Activated T-cell treated with anti-CD3 and anti-CD28 coated beads for 1 hour (primary cell): Measurements from ENCODE around the gene SCYL2.
"Not testable (repeated sequence)": the region's sequence is repeated elsewhere in the genome, so short reads cannot be mapped to it uniquely, and the experiment has no call there.

Source experiments
- DNase-seq: peaks from one replicate; pipeline ENCODE4 v3.0.0-alpha.2; 2020; ENCODE audit warnings: low read depth

Gene SCYL2

DNA sequence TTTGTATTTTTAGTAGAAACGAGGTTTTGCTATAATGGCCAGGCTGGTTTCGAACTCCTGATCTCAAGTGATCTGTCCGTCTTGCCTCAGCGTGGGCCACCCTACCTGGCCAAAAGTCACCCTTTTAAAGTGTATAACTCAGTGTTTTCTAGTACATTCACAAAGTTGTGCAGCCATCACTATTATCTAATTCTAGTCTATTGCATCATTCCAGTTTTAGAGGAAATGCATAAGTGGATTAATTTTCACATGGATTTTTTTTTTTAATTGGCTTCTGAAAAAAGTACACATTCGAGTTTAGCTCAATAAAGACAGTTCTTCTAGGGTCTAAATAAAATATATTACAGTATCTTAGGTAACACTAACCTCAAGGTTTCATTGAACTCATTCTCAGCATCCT is 3.8 kb upstream of the SCYL2 start:
- no peak for DNase-seq

DNA sequence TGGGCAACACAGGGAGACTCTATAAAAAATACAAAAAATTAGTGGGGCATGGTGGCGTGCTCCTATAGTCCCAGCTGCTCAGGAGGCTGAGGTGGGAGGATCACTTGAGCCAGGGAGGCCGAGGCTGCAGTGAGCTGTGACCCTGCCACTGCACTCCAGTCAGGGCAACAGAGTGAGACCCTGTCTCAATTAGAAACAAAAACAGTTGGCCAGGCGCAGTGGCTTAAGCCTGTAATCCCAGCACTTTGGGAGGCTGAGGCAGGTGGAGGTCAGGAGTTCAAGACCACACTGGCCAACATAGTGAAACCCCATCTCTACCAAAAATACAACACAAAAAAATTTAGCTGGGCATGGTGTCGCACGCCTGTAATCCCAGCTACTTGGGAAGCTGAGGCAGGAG is 1.9 kb upstream of the SCYL2 start:
- not testable (repeated sequence) for DNase-seq

DNA sequence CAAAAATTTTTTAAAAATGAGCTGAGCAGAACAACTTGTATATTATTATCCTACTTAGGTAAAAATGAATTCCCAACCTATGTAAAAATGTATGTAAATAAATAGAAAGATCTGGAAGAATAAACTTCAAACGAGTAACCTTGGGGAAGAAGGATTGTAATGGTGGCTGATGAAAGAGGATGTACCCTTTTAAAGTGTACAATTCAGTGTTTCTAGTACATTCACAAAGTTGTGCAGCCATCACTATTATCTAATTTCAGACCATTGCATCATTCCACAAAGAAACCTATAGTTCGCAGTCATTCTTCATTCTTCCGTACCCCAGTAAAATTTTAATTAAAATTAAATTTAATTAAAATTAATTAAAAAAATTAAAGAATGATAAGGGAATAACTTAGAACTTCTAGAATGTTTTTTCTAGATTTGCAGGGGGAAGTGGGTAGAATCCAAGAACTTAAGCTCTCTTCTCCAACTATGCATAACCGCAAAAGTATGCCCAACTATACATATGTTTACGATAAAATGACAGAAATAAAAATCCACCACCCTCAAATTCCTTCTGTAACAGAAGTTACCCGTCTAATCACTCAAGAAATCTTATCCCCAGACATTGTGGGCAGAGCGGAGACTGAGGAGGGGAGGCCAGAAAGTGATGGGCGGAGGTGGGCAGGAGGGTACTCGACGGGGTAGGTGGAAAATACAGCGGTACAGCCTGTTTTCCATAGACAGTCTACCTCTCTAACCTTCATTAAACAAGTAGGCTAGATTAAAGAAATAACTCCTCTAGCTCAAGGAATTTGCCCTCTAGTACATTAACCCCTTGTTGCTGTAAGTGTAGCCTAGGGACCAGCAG is 1.0 kb upstream of the SCYL2 start:
- DNase-seq: no peak

DNA sequence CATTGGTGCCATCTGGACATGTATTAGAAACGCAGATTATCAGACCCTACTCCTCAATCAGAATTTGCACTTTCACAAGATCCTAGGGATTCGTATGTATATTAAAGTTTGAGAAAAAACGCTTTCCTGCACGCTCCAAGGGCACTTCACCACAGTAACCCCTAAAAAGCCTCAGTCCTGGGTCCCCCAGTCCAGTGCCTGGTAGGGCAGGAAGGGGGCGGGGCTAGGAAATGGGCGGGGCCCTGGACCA is 467 bp upstream of the SCYL2 start:
- peak; percentile 94 for DNase-seq

DNA sequence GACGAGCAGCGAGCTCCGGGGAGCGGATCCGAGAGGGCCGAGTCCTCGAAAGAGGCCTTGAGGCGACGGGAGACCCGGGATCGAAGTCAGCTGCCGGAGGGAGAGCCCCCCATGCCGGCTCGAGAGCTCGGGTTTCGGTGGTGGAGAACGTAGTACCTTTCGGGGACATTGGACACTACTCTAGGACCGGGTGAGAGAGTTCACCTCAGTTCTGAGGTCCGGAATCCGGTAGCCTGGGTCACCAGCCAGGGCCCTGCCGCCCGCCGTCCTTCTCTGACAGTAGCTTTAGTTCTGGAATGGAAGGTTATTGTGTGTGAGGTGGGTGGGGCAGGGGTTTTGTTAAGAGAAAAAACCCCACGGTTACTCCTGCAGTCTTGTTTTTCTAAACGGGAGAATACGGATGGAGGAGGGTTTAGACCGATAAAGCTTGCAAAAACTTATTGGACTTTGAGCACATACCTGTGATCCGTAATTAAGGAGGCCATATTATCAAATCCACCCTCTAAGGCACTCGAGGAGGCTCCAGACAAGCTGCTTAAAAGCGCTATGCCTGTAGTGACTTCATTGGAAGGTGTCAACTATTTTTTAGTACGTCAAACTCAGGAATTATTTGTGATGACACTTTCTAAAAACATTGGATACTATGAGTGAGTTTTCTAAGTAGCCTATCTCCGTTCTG is 765 bp downstream of the SCYL2 start:
- no peak for DNase-seq

DNA sequence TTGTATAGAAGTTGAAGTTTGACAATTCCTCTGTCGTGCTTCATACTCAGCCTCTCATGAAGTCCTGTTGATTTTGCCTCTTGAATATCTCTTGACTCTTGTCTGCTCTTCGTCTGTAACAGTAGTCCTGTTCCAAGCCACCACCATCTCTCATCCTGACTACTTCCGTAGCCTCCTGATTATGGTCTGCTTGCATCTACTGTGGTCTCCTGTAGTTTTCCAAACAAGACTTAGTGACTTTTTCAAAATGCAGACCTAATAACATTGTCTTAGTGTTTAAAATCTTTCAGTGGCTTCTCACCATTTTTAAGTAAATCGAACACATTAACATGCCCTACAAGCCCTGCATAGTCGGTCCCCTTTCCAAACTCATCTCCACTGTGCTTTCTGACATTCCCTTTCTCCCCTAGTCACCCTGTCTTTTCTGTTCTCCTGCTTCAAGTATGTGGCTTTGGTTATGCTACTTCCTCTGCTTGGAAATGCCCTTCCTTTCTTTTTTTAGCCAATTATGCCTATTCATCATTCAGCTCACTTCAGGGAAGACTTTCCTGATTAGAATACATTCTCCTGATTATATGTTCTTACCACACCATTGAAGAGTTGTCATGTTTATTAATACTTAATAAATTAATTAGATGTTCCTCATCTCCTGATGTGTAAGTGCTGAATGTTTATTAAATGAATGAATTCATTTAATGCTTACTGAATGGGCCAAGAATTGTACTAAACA is 2.0 kb downstream of the SCYL2 start:
- no peak for DNase-seq

DNA sequence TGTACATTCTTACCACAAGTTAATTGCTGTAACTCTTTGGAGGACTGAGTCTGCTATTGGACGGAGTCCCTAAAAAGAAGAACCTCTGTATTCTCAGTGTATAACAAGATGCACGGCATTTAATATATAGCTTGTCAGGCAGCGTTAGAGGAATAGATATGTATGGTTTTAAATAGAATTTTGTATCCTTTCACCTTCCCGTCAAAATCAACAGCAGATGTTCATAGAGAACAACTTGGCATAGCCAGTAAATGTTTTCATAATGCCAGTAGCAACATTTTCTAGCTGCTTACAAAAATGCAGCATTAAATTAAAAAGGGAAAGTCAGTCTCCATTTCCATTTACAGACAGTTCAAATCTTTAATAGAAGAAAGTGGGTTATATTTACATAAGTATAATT is 6.8 kb downstream of the SCYL2 start:
- DNase-seq: no peak

DNA sequence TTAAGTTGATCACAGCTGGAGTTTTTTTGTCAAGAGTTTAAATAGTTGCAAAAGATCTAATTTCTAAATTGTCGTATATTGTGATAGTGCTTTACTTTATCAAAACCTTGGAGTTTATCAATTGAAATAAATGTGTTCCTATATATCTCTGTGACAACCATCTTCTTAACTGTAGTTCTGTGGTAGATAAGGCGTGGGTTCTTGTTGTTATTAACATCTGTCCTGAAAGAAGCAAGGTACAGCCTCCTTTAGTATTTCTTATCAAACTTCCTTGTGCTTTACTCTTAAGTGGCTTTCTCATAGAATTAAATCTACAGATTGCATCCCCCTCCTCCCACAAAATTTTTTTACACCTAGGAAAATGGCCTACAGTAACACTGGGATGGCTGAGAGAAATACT is 7.3 kb downstream of the SCYL2 start:
- no peak for DNase-seq

DNA sequence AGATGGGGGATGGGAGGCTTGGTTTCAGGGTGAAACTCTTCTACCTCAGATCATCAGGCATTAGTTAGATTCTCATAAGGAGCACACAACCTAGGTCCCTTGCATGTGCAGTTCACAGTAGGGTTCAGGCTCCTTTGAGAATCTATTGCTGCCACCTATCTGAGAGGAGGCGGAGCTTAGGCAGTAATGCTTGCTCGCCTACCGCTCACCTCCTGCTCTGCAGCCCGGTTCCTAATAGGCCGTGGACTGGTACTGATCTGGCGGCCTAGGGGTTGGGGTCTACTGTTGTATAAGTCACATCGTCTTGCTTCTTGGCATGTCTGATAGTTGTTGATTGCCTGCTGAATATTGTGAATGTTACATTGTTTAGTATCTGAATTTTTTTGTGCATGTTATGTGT is 12.2 kb downstream of the SCYL2 start:
- DNase-seq: no peak

DNA sequence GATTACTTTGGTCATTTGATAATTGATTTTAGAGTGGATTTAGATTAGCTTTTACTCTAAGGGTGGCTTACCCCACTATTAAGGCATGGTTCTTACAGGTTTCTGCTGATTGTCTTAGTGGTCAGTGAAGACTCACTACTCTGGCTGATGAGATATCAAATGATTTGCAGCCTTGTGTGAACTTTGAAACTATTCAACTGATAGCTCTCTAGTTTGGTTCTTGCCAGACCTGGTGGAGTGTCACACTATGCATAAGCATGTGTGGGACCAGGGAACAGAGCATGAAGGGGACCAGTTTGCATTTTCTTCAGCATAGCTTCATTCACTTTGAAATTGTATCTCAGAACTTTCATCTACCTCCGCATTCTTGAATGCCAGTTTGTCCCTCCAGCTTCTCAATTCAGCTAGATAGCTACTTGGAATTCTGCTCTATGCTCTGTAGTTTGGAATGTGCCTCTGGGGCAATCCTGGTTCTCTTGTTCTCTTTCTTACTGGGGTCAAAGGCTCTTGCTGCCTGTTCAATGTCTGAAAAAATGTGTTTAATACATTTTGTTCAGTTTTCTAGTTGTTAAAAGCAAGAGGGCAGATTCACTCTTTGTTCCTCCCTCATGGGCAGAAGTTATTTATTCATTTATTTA is 12.7 kb downstream of the SCYL2 start:
- no peak for DNase-seq

DNA sequence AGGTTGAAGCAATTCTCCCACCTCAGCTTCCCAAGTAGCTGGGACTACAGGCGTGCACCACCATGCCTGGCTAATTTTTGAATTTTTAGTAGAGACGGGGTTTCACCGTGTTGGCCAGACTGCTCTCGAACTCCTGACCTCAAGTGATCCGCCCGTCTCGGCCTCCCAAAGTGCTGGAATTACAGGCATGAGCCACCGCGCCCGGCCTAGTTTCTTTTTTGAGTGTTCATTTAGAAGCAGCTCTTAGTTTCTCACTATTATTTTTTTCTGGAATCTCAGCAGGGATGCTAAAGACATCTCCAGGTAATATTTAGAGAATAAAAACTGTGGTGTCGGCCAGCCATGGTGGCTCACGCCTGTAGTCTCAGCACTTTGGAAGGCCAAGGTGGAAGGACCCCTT is 17.6 kb downstream of the SCYL2 start:
- DNase-seq: not testable (repeated sequence)

DNA sequence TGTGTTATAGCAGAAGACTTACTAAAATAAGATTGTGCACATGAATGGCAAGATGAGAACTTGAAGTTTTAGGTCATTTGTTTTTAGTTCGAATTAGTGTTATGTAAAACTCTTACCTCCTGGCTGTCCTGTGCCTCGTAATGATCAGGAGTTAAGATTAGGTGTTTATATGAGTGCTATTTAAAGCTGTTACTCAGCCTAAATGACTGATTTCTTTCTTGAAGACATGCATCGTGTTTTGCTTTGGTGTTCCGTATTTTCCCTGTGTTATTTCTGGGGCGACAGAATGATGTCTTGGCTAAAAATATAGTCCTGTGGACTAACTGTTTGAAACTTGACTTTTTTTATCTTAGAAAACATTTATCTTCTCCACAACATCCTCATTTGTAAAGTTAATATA is 22.1 kb downstream of the SCYL2 start:
- no peak for DNase-seq

DNA sequence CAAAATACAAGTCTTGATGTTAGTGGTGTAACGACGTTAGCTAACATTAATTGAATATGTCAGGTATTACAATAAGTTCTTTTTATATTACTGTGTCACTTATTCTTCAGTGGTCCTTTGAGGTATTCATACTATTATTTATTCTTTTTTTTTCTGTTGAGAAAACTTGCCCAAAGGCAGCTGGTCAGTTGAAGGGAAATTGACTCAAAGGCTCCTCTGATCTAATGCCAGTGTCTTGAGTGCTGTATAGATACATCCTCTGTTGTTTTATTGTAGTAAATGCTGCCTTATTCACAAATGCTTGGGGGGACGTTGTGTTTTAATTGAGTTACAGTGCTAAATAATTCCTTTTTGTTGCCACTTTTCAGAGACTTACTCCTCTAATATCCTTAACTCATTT is 23.0 kb downstream of the SCYL2 start:
- no peak for DNase-seq

DNA sequence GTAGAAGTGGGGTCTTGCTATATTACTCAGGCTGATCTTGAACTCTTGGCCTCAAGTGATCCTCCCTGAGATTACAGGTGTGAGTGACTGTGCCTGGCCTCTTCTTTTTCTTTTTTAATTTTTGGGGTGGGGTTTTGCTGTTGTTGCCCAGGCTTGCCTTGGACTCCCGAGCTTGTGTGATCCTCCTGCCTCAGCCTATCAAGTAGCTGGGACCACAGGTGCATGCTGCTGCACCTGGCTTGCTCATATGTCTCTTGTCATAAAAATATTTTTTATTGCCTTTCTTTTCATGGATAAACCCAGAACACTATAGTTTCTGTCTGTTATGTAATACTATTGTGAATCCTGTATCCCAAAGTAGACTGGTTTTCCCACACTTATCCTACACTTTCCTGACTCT is 26.0 kb downstream of the SCYL2 start:
- no peak for DNase-seq

DNA sequence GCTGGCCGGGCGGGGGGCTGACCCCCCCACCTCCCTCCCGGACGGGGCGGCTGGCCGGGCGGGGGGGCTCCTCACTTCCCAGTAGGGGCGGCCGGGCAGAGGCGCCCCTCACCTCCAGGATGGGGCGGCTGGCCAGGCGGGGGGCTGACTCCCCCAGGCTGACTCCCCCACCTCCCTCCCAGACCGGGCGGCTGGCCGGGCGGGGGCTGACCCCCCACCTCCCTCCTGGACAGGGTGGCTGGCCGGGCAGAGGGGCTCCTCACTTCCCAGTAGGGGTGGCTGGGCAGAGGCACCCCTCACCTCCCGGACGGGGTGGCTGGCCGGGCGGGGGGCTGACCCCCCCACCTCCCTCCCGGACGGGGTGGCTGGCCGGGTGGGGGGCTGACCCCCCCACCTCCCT is 27.4 kb downstream of the SCYL2 start:
- DNase-seq: not testable (repeated sequence)

DNA sequence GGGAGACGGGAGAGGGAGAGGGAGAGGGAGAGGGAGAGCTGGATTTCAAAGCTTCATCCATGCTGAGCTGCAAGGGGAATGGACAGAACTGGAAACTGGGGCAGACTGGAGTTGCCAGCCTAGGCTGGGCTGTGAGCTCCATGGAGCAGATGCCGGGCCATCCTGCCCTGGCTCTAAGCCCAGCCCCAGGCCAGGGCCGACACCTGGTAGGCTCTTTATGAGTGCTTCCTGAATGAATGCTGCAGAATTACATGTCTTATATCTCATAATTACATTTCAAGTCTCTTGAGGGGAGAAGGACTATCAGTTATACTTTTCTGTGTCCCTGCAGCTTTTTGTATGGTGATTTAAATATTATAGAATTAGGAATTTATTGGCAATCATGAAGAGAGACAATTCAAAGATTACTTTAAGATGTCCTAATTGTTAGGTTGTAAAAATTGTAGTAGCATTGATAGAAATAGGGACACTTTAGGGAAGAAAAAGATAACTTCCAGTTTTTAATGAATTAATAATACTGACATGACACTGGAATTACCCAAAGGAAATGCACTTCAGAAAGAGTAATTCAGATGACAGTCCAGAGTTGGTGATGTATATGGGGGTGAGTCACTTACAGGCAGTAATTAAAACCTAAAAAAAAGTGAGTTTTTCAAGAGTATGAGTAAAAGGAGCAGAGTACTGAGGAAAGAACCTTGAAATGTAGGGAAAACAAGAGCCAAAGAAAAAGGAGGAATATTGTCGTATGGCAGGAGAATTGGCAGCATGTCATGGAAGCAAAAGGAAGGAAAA is 29.0 kb downstream of the SCYL2 start:
- DNase-seq: no peak

DNA sequence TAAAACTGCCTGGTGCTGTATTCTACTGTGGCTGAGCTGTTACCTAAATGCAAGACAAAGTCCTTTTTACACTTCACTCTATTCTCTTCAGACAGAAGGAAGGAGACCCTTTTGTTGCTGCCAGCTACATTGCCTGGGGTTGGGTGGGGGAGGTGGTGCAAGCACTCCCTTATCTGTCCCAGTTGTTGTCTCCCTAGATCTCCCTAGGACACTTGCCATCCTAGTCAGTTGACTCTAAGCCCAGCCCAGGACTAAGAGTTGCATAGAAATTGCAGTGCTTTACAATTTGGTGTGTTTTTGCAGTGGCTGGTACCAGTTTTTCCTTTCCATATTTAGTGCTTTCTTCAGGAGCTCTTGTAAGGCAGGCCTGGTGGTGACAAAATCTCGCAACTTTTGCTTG is 35.1 kb downstream of the SCYL2 start:
- DNase-seq: no peak

DNA sequence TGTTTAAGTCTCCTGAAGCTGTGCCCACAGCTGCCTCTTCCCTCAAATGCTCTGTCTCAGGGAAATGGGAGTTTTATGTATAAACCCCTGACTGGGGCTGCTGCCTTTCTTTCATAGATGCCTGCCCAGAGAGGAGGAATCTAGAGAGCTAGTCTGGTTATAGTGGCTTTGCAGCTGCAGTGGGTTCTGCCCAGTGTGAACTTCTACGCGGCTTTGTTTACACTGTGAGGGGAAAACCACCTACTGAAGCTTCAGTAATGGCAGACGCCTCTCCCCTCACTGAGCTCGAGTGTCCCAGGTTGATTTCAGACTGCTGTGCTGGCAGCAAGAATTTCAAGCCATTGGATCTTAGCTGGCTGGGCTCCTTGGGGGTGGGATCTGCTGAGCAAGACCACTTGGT is 36.9 kb downstream of the SCYL2 start:
- DNase-seq: no peak

DNA sequence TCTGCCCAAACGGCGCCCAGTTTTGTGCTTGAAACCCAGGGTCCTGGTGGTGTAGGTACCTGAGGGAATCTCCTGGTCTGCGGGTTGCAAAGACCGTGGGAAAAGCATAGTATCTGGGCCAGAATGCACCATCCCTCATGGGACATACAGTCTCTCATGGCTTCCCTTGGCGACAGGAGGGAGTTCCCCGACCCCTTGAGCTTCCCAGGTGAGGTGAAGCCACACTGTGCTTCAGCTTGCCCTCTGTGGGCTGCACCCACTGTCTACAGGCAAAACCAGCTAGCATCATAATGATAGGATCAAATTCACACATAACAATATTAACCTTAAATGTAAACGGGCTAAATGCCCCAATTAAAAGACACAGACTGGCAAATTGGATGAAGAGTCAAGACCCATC is 37.4 kb downstream of the SCYL2 start:
- not testable (repeated sequence) for DNase-seq

DNA sequence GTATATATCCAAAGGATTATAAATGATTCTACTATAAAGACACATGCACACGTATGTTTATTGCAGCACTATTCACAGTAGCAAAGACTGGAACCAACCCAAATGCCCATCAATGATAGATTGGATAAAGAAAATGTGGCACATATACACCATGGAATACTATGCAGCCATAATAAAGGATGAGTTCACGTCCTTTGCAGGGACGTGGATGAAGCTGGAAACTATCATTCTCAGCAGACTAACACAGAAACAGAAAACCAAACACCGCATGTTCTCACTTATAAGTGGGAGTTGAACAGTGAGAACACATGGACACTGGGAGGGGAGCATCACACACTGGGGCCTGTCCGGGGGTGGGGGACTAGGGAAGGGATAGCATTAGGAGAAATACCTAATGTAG is 41.2 kb downstream of the SCYL2 start:
- not testable (repeated sequence) for DNase-seq

DNA sequence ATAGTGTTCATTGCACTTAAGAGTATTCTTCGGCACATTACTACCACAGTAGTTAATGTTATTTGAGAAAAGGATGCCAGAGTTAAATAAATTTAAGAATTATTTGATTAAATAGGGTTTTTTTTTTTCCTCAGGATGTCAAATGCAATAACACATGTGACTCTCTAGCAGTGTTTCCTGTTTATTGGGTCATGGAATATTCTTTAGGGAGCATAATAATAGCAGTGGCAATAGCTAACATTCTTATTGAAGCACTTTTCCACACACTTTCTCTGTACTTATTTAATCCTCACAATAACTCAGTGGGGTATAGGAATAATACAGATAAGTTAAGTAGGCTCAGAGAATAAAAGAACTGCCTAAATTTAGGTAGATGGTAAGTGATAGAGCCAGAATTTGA is 44.3 kb downstream of the SCYL2 start:
- no peak for DNase-seq

DNA sequence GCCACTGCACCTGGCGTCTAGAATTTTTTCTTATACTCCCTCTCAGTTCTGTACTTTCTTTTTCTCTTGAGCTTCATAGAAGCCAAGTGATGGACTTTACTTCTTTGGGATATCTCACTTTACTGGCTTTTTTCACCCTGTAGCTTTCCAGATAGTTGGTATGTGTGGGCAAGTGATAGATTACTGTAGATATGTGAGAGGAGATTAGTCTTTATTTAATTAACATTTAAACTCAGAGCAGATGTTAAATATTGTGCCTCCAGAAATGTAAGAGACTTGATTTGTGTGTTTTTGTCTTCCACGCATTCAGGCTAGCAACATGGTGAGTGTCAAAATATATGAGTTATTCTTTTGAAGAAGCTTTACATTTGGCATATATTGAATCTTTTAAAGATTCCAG is 50.4 kb downstream of the SCYL2 start:
- no peak for DNase-seq
